Measurements from ENCODE around the gene AGT.

- TF ChIP-seq CTCF (IDR thresholded peaks at IDR 0.05; ENCODE audit: low read length) (no peak), EZH2 (IDR thresholded peaks at IDR 0.05; ENCODE audit: borderline replicate concordance, low read length) (no peak)
Observed at GRCh38 chr1:230737622-230738262, 23.8 kb upstream of the AGT start.
